ENCODE measurements around the gene COL27A1. TPM values are rescaled to one million over a fixed set of nuclear protein-coding genes. Genes with fewer than 3 reads are reported as not detected.

COL27A1 gene
- total and polyA plus RNA-seq, 12 donors: 3.1 to 35.8 (median 5.1) TPM

DNA sequence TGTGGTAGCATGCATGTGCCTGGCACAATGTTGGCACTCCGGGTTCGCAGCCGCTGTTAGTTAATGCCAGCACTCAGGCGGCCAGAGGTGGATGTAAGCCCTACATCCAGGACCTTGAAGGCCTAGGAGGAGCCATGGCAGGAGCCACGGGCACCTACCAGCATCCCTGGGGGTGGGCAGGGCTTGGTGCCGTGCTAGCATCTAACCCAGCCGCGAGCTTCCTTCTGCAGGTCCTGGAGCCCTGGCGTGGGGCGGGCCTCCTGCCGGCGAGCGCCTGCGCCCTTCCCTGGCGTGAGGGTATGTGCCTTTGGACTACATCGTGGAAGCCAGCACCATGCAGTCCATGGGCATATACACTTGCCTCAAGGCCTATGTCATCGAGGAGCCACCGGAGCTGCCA lies 53.8 kb downstream of the COL27A1 start:
- DNase-seq: no peak
- no peak overlapping the region for H3K4me3 ChIP-seq
- ATAC-seq: no peak
- intact Hi-C loops (cut with DNase I): no loop called here
- H3K4me1 ChIP-seq: peaks cover 16 to 69% (median 41%) of the 10 kb centered on the region in 9 donors
- H3K27me3 ChIP-seq: no peaks in the 10 kb centered on the region
- no peaks in the 10 kb centered on the region for H3K9me3 ChIP-seq
- TF ChIP-seq, protein P1, sequence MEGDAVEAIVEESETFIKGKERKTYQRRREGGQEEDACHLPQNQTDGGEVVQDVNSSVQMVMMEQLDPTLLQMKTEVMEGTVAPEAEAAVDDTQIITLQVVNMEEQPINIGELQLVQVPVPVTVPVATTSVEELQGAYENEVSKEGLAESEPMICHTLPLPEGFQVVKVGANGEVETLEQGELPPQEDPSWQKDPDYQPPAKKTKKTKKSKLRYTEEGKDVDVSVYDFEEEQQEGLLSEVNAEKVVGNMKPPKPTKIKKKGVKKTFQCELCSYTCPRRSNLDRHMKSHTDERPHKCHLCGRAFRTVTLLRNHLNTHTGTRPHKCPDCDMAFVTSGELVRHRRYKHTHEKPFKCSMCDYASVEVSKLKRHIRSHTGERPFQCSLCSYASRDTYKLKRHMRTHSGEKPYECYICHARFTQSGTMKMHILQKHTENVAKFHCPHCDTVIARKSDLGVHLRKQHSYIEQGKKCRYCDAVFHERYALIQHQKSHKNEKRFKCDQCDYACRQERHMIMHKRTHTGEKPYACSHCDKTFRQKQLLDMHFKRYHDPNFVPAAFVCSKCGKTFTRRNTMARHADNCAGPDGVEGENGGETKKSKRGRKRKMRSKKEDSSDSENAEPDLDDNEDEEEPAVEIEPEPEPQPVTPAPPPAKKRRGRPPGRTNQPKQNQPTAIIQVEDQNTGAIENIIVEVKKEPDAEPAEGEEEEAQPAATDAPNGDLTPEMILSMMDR (IDR thresholded peaks at IDR 0.05): no peak
- H3K36me3 ChIP-seq: peaks cover 0 to 14% (median 0%) of the 10 kb centered on the region in 9 donors
- no peak overlapping the region for H3K27ac ChIP-seq
- 93 to 94% methylated on average over 18 of the region's 18 CpGs for WGBS, 2 donors

DNA sequence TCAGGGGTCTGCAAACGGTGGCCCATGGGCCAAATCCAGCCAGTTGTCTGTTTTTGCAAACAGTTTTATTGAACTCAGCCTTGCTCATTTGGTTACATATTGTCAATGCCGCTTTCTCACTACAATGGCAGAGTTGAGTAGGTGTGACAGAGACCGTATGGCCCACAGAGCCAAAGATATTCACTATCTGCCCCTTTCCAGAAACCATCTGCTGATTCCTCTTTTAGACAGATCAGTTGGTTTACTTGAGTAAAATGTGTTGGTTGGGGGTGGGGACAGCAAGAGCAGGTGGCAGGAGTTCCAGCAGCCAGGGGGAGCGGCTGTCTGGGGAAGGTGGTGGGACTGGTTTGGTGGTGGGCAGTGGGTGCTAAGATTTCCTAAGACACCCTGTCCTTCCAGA lies 54.8 kb downstream of the COL27A1 start:
- H3K36me3 ChIP-seq: peaks cover 0 to 14% (median 0%) of the 10 kb centered on the region in 9 donors
- no peaks in the 10 kb centered on the region for H3K27me3 ChIP-seq
- H3K9me3 ChIP-seq: no peaks in the 10 kb centered on the region
- H3K27ac ChIP-seq: no peak overlapping the region
- TF ChIP-seq, protein P1 (IDR thresholded peaks at IDR 0.05): no peak
- intact Hi-C loops (cut with DNase I): loop anchor here in 2 of 10 donors (5.0 to 10.0 kb wide), 2 partner anchors 33 to 45 kb away; no protein-coding TSS in a partner anchor
- no peak overlapping the region for H3K4me3 ChIP-seq
- WGBS, 2 donors: 95 to 96% methylated on average over 4 of the region's 4 CpGs
- no peak for DNase-seq
- H3K4me1 ChIP-seq: peaks cover 16 to 75% (median 45%) of the 10 kb centered on the region in 9 donors
- no peak for ATAC-seq

DNA sequence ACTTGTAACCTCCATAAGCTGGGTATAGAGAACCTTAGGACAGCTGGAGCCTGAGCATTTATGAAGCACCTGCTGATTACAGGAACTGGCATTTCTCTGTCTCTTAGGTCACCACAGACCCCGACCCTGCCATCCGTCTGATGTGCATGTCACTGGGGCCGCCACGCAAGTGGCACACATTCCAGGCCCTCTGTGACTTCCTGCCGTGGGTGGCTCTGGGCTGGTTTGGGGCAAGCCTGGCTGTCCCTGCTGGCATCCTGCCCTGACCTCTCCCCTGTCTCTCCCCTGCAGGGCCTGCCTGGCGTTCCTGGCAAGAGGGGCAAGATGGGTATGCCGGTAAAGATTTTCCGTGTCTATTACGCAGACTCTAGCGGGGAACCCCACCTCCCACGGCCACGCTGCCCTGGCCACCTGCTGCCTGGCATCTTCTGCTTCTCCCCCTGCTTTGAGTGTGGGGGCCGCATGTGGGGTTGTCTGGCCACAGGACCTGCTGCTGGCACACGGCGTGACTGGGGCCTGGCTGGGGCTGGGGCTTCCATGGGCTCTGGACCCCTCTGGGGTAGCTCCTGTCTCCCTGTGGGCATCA lies 55.4 kb downstream of the COL27A1 start:
- 77 to 83% methylated on average over 15 of the region's 15 CpGs for WGBS, 2 donors
- ATAC-seq (no peak), DNase-seq (no peak)
- intact Hi-C loops (cut with DNase I): loop anchor here in 2 of 10 donors (5.0 to 10.0 kb wide), 2 partner anchors 33 to 46 kb away; no protein-coding TSS in a partner anchor
- Histone ChIP-seq H3K9me3 (no peaks in the 10 kb centered on the region), H3K4me3 (no peak overlapping the region), H3K36me3 (peaks cover 0 to 14% (median 0%) of the 10 kb centered on the region in 9 donors), H3K27me3 (no peaks in the 10 kb centered on the region), H3K4me1 (peaks cover 16 to 75% (median 45%) of the 10 kb centered on the region in 9 donors), H3K27ac (no peak overlapping the region)
- TF ChIP-seq, protein P1 (IDR thresholded peaks at IDR 0.05): no peak

DNA sequence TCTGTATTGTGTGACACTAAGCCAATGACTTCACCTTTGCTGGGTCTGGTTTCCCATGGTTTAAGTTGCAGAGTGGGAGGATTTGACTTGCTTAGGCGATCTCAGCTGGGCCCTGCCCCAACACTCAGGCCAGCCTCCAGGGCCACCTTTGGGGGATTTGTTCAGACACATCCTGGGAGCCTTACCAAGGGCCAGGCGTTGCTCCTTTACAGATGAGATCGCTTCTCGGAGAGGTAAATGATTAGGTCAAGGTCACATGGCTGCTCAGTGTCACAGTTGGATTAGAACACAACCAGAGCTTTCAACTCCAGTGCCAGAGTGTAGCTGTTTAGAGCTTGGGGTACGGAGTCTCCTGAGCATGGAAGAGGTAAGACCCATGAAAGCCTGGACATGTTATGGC lies 57.5 kb downstream of the COL27A1 start:
- Histone ChIP-seq H3K4me1 (peaks cover 6 to 63% (median 31%) of the 10 kb centered on the region in 9 donors), H3K9me3 (no peaks in the 10 kb centered on the region), H3K4me3 (no peak overlapping the region), H3K36me3 (peaks cover 0 to 14% (median 0%) of the 10 kb centered on the region in 9 donors), H3K27me3 (no peaks in the 10 kb centered on the region), H3K27ac (no peak overlapping the region)
- no peak for DNase-seq
- 70 to 80% methylated on average over 5 of the region's 5 CpGs for WGBS, 2 donors
- TF ChIP-seq, protein P1 (IDR thresholded peaks at IDR 0.05): no peak
- no peak for ATAC-seq
- intact Hi-C loops (cut with DNase I): loop anchor here in 2 of 10 donors (5.0 to 10.0 kb wide), 2 partner anchors 36 to 48 kb away; no protein-coding TSS in a partner anchor

Data from heart right ventricle (tissue), 16 donors.